CD14-positive monocyte (primary cell): Measurements from ENCODE around the gene TXK. TPM values are rescaled to one million over a fixed set of nuclear protein-coding genes. Genes with fewer than 3 reads are reported as not detected.

ENCODE experiments used
- DNase-seq, 3 donors: peaks; one replicate each; pipeline ENCODE4 v3.0.0-alpha.2; 2011 to 2022
- H2AFZ ChIP-seq: 2 replicates; pipeline ENCODE4 v1.6.0; 2012; ENCODE audit warnings: mild to moderate bottlenecking, low read depth, low read length, inconsistent platforms; ENCODE audit not compliant: insufficient read depth, poor library complexity, severe bottlenecking
- H3K27ac ChIP-seq, 2 donors: 1 replicate in 1 of 2; 2 replicates in 1 of 2; pipeline ENCODE4 v1.5.1; 2012 to 2013; ENCODE audit warnings: low read length in 2 of 2, control low read depth in 1 of 2, inconsistent platforms in 1 of 2, low read depth in 1 of 2, mild to moderate bottlenecking in 1 of 2
- H3K27me3 ChIP-seq, 2 donors: one replicate each; pipeline versions ENCODE4 v1.6.0 to v1.6.1; 2011 to 2013; ENCODE audit warnings: low read length in 2 of 2; ENCODE audit not compliant: control insufficient read depth in 2 of 2, insufficient read depth in 2 of 2
- H3K36me3 ChIP-seq, 2 donors: replicated peaks in 1 of 2; 1 replicate in 1 of 2; 2 replicates in 1 of 2; pipeline versions ENCODE4 v1.5.1 to v1.6.1; 2012 to 2013; ENCODE audit warnings: low read length in 2 of 2, control low read depth in 1 of 2, inconsistent platforms in 1 of 2, mild to moderate bottlenecking in 1 of 2; ENCODE audit not compliant: insufficient read depth in 2 of 2, control insufficient read depth in 1 of 2
- H3K4me1 ChIP-seq, 2 donors: 1 replicate in 1 of 2; 2 replicates in 1 of 2; pipeline versions ENCODE4 v1.5.1 to v1.6.1; 2012 to 2013; ENCODE audit warnings: low read length in 2 of 2, control low read depth in 1 of 2, inconsistent platforms in 1 of 2, mild to moderate bottlenecking in 1 of 2, moderate library complexity in 1 of 2; ENCODE audit not compliant: insufficient read depth in 2 of 2, control insufficient read depth in 1 of 2
- H3K4me2 ChIP-seq: replicated peaks from 2 replicates; pipeline ENCODE3; 2012; ENCODE audit warnings: low read length, moderate library complexity, mild to moderate bottlenecking; ENCODE audit not compliant: poor library complexity, severe bottlenecking; ENCODE audit errors: extremely low read depth
- H3K4me3 ChIP-seq, 3 experiments: fragments of 200-600 bp in 1 of 3; sonication (generic) in 1 of 3; replicated peaks in 1 of 3; 1 replicate in 2 of 3; 2 replicates in 1 of 3; pipeline ENCODE4 v1.5.1; 2011 to 2013; ENCODE audit warnings: low read length in 3 of 3, mild to moderate bottlenecking in 3 of 3, control low read depth in 2 of 3, low read depth in 2 of 3, inconsistent platforms in 1 of 3, moderate library complexity in 1 of 3
- H3K79me2 ChIP-seq: 2 replicates; pipeline ENCODE4 v1.6.0; 2012; ENCODE audit warnings: mild to moderate bottlenecking, control low read depth, inconsistent platforms, low read length, moderate library complexity; ENCODE audit not compliant: insufficient read depth
- H3K9ac ChIP-seq: 2 replicates; pipeline ENCODE4 v1.6.0; 2017; ENCODE audit warnings: low read length, mild to moderate bottlenecking; ENCODE audit not compliant: insufficient read depth, poor library complexity, severe bottlenecking
- H3K9me3 ChIP-seq, 2 donors: replicated peaks in 1 of 2; 1 replicate in 1 of 2; 2 replicates in 1 of 2; pipeline versions ENCODE4 v1.5.1 to v1.6.1; 2012 to 2013; ENCODE audit warnings: low read length in 2 of 2, control low read depth in 1 of 2; ENCODE audit not compliant: control insufficient read depth in 1 of 2, insufficient read depth in 1 of 2
- H4K20me1 ChIP-seq: 2 replicates; pipeline ENCODE4 v1.6.0; 2012; ENCODE audit warnings: mild to moderate bottlenecking, low read length, control low read depth, moderate library complexity; ENCODE audit not compliant: insufficient read depth
- H3K27ac Mint-ChIP-seq, 7 donors: one replicate each; pipeline ENCODE4 v1.8.0; 2020; ENCODE audit warnings: mild to moderate bottlenecking in 7 of 7, mixed read lengths in 7 of 7, moderate library complexity in 6 of 7, inconsistent platforms in 2 of 7
- H3K27me3 Mint-ChIP-seq, 3 donors: one replicate each; pipeline ENCODE4 v1.8.0; 2021 to 2022; ENCODE audit warnings: low read depth in 3 of 3, mild to moderate bottlenecking in 3 of 3, mixed read lengths in 3 of 3, moderate library complexity in 3 of 3, inconsistent platforms in 1 of 3
- H3K36me3 Mint-ChIP-seq, 2 donors: one replicate each; pipeline ENCODE4 v1.8.0; 2020; ENCODE audit warnings: mixed read lengths in 2 of 2, inconsistent platforms in 1 of 2, mild to moderate bottlenecking in 1 of 2
- H3K4me1 Mint-ChIP-seq: one replicate; pipeline ENCODE4 v1.8.0; 2020; ENCODE audit warnings: mild to moderate bottlenecking, mixed read lengths
- H3K4me3 Mint-ChIP-seq, 2 donors: one replicate each; pipeline ENCODE4 v1.8.0; 2020; ENCODE audit warnings: mild to moderate bottlenecking in 2 of 2, mixed read lengths in 2 of 2, moderate library complexity in 1 of 2
- H3K9me3 Mint-ChIP-seq, 7 donors: one replicate each; pipeline ENCODE4 v1.8.0; 2020 to 2022; ENCODE audit warnings: mixed read lengths in 7 of 7, mild to moderate bottlenecking in 6 of 7, moderate library complexity in 6 of 7, inconsistent platforms in 2 of 7
- WGBS: methylation state at CpG from one replicate; pipeline ENCODE4 v1.1.5; 2013; ENCODE audit warnings: missing lambda C conversion rate; ENCODE audit not compliant: insufficient coverage; 5-methylcytosine and 5-hydroxymethylcytosine counted together
- intact Hi-C, 2 donors: fragments of 100-400 bp; cut with micrococcal nuclease; formaldehyde crosslinking; loops; one replicate each; pipeline versions ENCODE4 v1.15.0 to v1.15.1; 2023
- polyA plus RNA-seq, 3 donors: library from polyadenylated mRNA; depleted of rRNA in 1 of 3; unstranded in 2 of 3; stranded (reverse) in 1 of 3; fragments of 300-500 nt in 2 of 3; fragments of >200 nt in 1 of 3; fragmentation: Illumina TruSeq in 2 of 3; gene quantifications; 1 replicate in 2 of 3; 2 replicates in 1 of 3; pipeline ENCODE4 v1.2.3, GENCODE V29; 2012 to 2021
- TF ChIP-seq, protein P1 (sequence below): fragments of 200-600 bp; IDR thresholded peaks from one replicate; pipeline ENCODE4 v1.8.0; 2022; ENCODE audit warnings: antibody characterized with exemption, mild to moderate bottlenecking

TXK gene
- polyA plus RNA-seq, 3 donors, result 0.13 to 0.93 (median 0.54) TPM

DNA sequence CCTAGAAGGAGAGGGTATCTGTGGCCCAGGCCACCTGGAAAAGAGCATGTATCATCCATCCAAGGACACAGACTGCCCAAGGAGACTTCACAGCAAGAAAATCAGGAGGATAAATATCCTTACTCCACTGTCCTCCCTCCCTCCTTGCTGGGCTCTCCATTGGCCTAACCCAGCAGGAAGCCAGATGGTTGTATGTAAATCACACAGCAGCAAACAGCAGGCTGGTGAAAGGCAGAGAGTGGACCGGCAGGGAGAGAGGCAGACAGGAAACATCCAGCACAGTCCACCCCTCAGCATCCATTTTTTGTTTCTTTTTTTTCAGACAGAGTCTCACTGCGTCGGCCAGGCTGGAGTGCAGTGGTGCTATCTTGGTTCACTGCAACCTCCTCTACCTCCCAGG lies 17.5 kb downstream of the TXK start:
- no peaks in the 10 kb centered on the region for H3K79me2 ChIP-seq
- no peak overlapping the region for H3K4me3 Mint-ChIP-seq
- H3K27ac Mint-ChIP-seq, result peak overlapping the region in 1 of 7 donors; percentile 21
- H3K36me3 Mint-ChIP-seq, result no peaks in the 10 kb centered on the region
- H3K27me3 Mint-ChIP-seq, result no peaks in the 10 kb centered on the region
- 100% methylated on average over 2 of the region's 3 CpGs for WGBS
- H3K9me3 Mint-ChIP-seq, result peaks cover 0 to 1% (median 0%) of the 10 kb centered on the region in 7 donors
- no peak overlapping the region for H3K4me2 ChIP-seq
- no peaks in the 10 kb centered on the region for H3K9me3 ChIP-seq
- H4K20me1 ChIP-seq, result no peaks in the 10 kb centered on the region
- no peak overlapping the region for H3K9ac ChIP-seq
- H3K4me1 Mint-ChIP-seq, result no peaks in the 10 kb centered on the region
- H3K4me3 ChIP-seq, result no peak overlapping the region
- intact Hi-C loops, result no loop called here
- H3K4me1 ChIP-seq, result no peaks in the 10 kb centered on the region
- no peaks in the 10 kb centered on the region for H3K27me3 ChIP-seq
- no peak overlapping the region for H2AFZ ChIP-seq
- no peak overlapping the region for H3K27ac ChIP-seq
- no peaks in the 10 kb centered on the region for H3K36me3 ChIP-seq
- no peak for DNase-seq
- TF ChIP-seq, protein P1, sequence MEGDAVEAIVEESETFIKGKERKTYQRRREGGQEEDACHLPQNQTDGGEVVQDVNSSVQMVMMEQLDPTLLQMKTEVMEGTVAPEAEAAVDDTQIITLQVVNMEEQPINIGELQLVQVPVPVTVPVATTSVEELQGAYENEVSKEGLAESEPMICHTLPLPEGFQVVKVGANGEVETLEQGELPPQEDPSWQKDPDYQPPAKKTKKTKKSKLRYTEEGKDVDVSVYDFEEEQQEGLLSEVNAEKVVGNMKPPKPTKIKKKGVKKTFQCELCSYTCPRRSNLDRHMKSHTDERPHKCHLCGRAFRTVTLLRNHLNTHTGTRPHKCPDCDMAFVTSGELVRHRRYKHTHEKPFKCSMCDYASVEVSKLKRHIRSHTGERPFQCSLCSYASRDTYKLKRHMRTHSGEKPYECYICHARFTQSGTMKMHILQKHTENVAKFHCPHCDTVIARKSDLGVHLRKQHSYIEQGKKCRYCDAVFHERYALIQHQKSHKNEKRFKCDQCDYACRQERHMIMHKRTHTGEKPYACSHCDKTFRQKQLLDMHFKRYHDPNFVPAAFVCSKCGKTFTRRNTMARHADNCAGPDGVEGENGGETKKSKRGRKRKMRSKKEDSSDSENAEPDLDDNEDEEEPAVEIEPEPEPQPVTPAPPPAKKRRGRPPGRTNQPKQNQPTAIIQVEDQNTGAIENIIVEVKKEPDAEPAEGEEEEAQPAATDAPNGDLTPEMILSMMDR, result no peak

DNA sequence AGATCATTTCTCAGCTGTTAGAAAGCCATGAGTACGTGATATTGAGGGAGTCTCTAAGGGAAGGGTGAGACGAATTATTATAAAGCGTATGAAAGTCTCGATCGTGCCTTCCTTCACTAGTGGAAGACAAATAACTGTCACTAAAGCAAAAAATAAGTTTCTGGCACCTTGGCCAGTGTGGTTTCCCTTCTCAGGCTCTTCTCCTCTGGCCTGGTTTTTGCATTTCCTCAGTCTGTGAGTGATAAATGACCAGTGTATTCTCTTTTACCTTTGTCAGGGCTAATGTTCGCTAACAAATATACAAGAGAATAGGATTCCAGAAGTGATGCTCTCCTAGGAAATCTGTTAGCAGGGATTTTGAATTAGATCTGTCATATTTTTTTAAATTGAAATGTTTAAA lies 19.6 kb downstream of the TXK start:
- TF ChIP-seq, protein P1, result no peak
- H3K4me1 Mint-ChIP-seq, result no peaks in the 10 kb centered on the region
- Histone ChIP-seq H3K27me3 (no peaks in the 10 kb centered on the region), H2AFZ (no peak overlapping the region), H3K9me3 (no peaks in the 10 kb centered on the region), H3K36me3 (no peaks in the 10 kb centered on the region), H3K4me3 (no peak overlapping the region), H3K4me2 (no peak overlapping the region), H3K4me1 (no peaks in the 10 kb centered on the region), H3K79me2 (no peaks in the 10 kb centered on the region), H3K27ac (no peak overlapping the region), H3K9ac (no peak overlapping the region), H4K20me1 (no peaks in the 10 kb centered on the region)
- no peak overlapping the region for H3K27ac Mint-ChIP-seq
- intact Hi-C loops, result no loop called here
- H3K36me3 Mint-ChIP-seq, result no peaks in the 10 kb centered on the region
- WGBS, result no CpG with 5 or more reads among the region's 6 CpGs
- no peak for DNase-seq
- no peaks in the 10 kb centered on the region for H3K9me3 Mint-ChIP-seq
- H3K4me3 Mint-ChIP-seq, result no peak overlapping the region
- no peaks in the 10 kb centered on the region for H3K27me3 Mint-ChIP-seq
